Keratinocyte (primary cell): ENCODE measurements around the gene PCDH1. TPM values are rescaled to one million over a fixed set of nuclear protein-coding genes. Genes with fewer than 3 reads are reported as not detected.

ENCODE experiments used
- DNase-seq: peaks from one replicate; pipeline ENCODE4 v3.0.0-alpha.2; 2011; ENCODE audit warnings: low read depth, missing footprints, low spot score
- FAIRE-seq: peaks from 2 replicates; lab custom pipeline; 2011; peaks lifted over from hg19 to GRCh38; lab: Jason Lieb, UNC
- H2AFZ ChIP-seq: 2 replicates; pipeline ENCODE4 v1.6.0; 2012; ENCODE audit warnings: low read length, control low read depth, inconsistent platforms; ENCODE audit not compliant: control insufficient read depth
- H3K27ac ChIP-seq: 2 replicates; pipeline ENCODE4 v1.5.1; 2011; ENCODE audit warnings: low read length; ENCODE audit not compliant: control insufficient read depth, insufficient read depth
- H3K27me3 ChIP-seq: 3 replicates; pipeline ENCODE4 v1.6.0; 2011; ENCODE audit warnings: low read length; ENCODE audit not compliant: control insufficient read depth, insufficient read depth; ENCODE audit errors: extremely low read depth
- H3K36me3 ChIP-seq, 2 experiments: 2 replicates in 1 of 2; 3 replicates in 1 of 2; pipeline ENCODE4 v1.5.1; 2011; ENCODE audit warnings: low read length in 2 of 2, mild to moderate bottlenecking in 1 of 2; ENCODE audit not compliant: control insufficient read depth in 2 of 2, insufficient read depth in 2 of 2; ENCODE audit errors: extremely low read depth in 1 of 2
- H3K4me1 ChIP-seq: 3 replicates; pipeline ENCODE4 v1.5.1; 2011; ENCODE audit warnings: low read length; ENCODE audit not compliant: control insufficient read depth, insufficient read depth; ENCODE audit errors: extremely low read depth
- H3K4me2 ChIP-seq: 3 replicates; pipeline ENCODE4 v1.6.0; 2011; ENCODE audit warnings: low read depth, low read length; ENCODE audit not compliant: control insufficient read depth, insufficient read depth; ENCODE audit errors: extremely low read depth
- H3K4me3 ChIP-seq, 3 experiments: fragments of 200-600 bp in 1 of 3; sonication (generic) in 1 of 3; 2 replicates in 2 of 3; 3 replicates in 1 of 3; pipeline ENCODE4 v1.5.1; 2011 to 2016; ENCODE audit warnings: low read length in 3 of 3, mild to moderate bottlenecking in 3 of 3, control low read depth in 2 of 3, inconsistent platforms in 1 of 3, low read depth in 1 of 3, mixed read lengths in 1 of 3, mixed run types in 1 of 3, moderate library complexity in 1 of 3; ENCODE audit not compliant: control insufficient read depth in 2 of 3, insufficient read depth in 2 of 3; ENCODE audit errors: extremely low read depth in 1 of 3
- H3K79me2 ChIP-seq: 2 replicates; pipeline ENCODE4 v1.6.0; 2012; ENCODE audit warnings: low read length; ENCODE audit not compliant: control insufficient read depth, insufficient read depth
- H3K9ac ChIP-seq: 3 replicates; pipeline ENCODE4 v1.6.0; 2011; ENCODE audit warnings: low read length; ENCODE audit not compliant: control insufficient read depth, insufficient read depth; ENCODE audit errors: extremely low read depth
- H3K9me1 ChIP-seq: 3 replicates; pipeline ENCODE4 v1.6.0; 2011; ENCODE audit warnings: low read length; ENCODE audit not compliant: control insufficient read depth, insufficient read depth; ENCODE audit errors: extremely low read depth
- H3K9me3 ChIP-seq: 2 replicates; pipeline ENCODE4 v1.5.1; 2012; ENCODE audit warnings: low read depth, low read length; ENCODE audit not compliant: control insufficient read depth
- H4K20me1 ChIP-seq: 3 replicates; pipeline ENCODE4 v1.6.0; 2011; ENCODE audit warnings: low read length; ENCODE audit not compliant: control insufficient read depth, insufficient read depth; ENCODE audit errors: extremely low read depth
- CTCF ChIP-seq, 3 experiments: IDR thresholded peaks in 1 of 3; conservative IDR thresholded peaks in 1 of 3; optimal IDR thresholded peaks in 1 of 3; 2 replicates in 2 of 3; 3 replicates in 1 of 3; pipeline versions ENCODE3 to v1.5.1; 2011; ENCODE audit warnings: low read length in 3 of 3, mild to moderate bottlenecking in 3 of 3, moderate library complexity in 2 of 3, control low read depth in 1 of 3, inconsistent platforms in 1 of 3; ENCODE audit not compliant: insufficient read depth in 2 of 3; ENCODE audit errors: extremely low read depth in 1 of 3
- EZH2 ChIP-seq: IDR thresholded peaks from one replicate; pipeline ENCODE4 v1.6.1; 2012; ENCODE audit warnings: inconsistent platforms, mild to moderate bottlenecking, low read length, moderate library complexity
- dilution Hi-C: fragments of 300-500 bp; cut with MboI; formaldehyde crosslinking; loops from one replicate; pipeline ENCODE4 v1.7.0; 2020; ENCODE audit warnings: low sequenced_read_pairs; ENCODE audit not compliant: extremely low pct_ligation_motif_present
- polyA plus RNA-seq, 5 experiments: library from polyadenylated mRNA; depleted of rRNA in 3 of 5; stranded (reverse) in 3 of 5; stranded (forward) in 1 of 5; unstranded in 1 of 5; fragments of >200 nt; gene quantifications; 1 replicate in 1 of 5; 2 replicates in 3 of 5; 3 replicates in 1 of 5; pipeline versions ENCODE4 v1.2.1 to v1.2.3, GENCODE V29; 2011 to 2012; ENCODE audit warnings: missing spikeins in 2 of 5, low read depth in 1 of 5, low replicate concordance in 1 of 5

The PCDH1 gene
- polyA plus RNA-seq, 1 donor (not counting 4 experiments of a cell fraction or from before 2014, with no cell fraction given), result 10.0 TPM

GRCh38 chr5:141915881-141916336 is 37.7 kb upstream of the PCDH1 start:
- dilution Hi-C loops, result no loop called here
- DNase-seq (no peak), FAIRE-seq (no peak)
- Histone ChIP-seq H3K36me3 (no peaks in the 10 kb centered on the region), H3K27me3 (peaks cover 14% of the 10 kb centered on the region), H3K4me2 (no peak overlapping the region), H3K79me2 (no peaks in the 10 kb centered on the region), H3K9me3 (no peaks in the 10 kb centered on the region), H3K27ac (no peak overlapping the region), H3K9ac (no peak overlapping the region), H2AFZ (no peak overlapping the region), H3K4me3 (no peak overlapping the region), H4K20me1 (no peaks in the 10 kb centered on the region), H3K9me1 (no peaks in the 10 kb centered on the region), H3K4me1 (peaks cover 3% of the 10 kb centered on the region)
- TF ChIP-seq CTCF (optimal IDR thresholded peaks at IDR 0.05 in 1 of 3, IDR thresholded peaks at IDR 0.05 in 1 of 3, conservative IDR thresholded peaks at IDR 0.05 in 1 of 3; ENCODE audit: extremely low read depth in 1 of 3, insufficient read depth in 2 of 3, low read length in 3 of 3) (peak in 1 of 3 experiments; percentile 18), EZH2 (no peak)

- Histone ChIP-seq H3K27ac (no peak overlapping the region), H3K4me1 (peaks cover 8% of the 10 kb centered on the region), H3K4me2 (no peak overlapping the region), H4K20me1 (no peaks in the 10 kb centered on the region), H3K36me3 (no peaks in the 10 kb centered on the region), H3K9me1 (no peaks in the 10 kb centered on the region), H3K9me3 (no peaks in the 10 kb centered on the region), H3K9ac (no peak overlapping the region), H3K79me2 (no peaks in the 10 kb centered on the region), H3K27me3 (peaks cover 14% of the 10 kb centered on the region), H2AFZ (no peak overlapping the region), H3K4me3 (no peak overlapping the region)
- TF ChIP-seq EZH2 (no peak), CTCF (optimal IDR thresholded peaks at IDR 0.05 in 1 of 3, IDR thresholded peaks at IDR 0.05 in 1 of 3, conservative IDR thresholded peaks at IDR 0.05 in 1 of 3; ENCODE audit: extremely low read depth in 1 of 3, insufficient read depth in 2 of 3, low read length in 3 of 3) (no peak)
- DNase-seq, result no peak
- dilution Hi-C loops, result no loop called here
- FAIRE-seq, result no peak
Observed at GRCh38 chr5:141914797-141915196, 36.6 kb upstream of the PCDH1 start.
